WTC11 (cell line): Measurements from ENCODE around the gene VPS35L. TPM values are rescaled to one million over a fixed set of nuclear protein-coding genes. Genes with fewer than 3 reads are reported as not detected.

Experiments
- ATAC-seq: fragments of 200-7000 bp; cut with Tn5 transposase; 2 replicates; pipeline ENCODE4 v1.10.0; 2021; ENCODE audit warnings: mild to moderate bottlenecking, moderate library complexity
- CTCF ChIA-PET: fragments of 300-600 bp; sonication (Branson Sonifier 250); formaldehyde crosslinking; loops from one replicate; lab custom pipeline; 2021; ENCODE audit warnings: antibody characterized with exemption; lab: Charles Lee
- POLR2A ChIA-PET: fragments of 350-600 bp; sonication (Branson Sonifier 250); formaldehyde crosslinking; loops from one replicate; lab custom pipeline; 2021; ENCODE audit warnings: antibody characterized with exemption; lab: Charles Lee
- DNase-seq: peaks from one replicate; pipeline ENCODE4 v3.0.0; 2021; ENCODE audit warnings: low spot score
- H3K27ac Mint-ChIP-seq: 2 replicates; pipeline ENCODE4 v1.8.0; 2021; ENCODE audit warnings: mixed read lengths
- H3K27me3 Mint-ChIP-seq: 2 replicates; pipeline ENCODE4 v1.8.0; 2021; ENCODE audit warnings: low read depth, mild to moderate bottlenecking, moderate library complexity, mixed read lengths
- H3K36me3 Mint-ChIP-seq: 2 replicates; pipeline ENCODE4 v1.8.0; 2021; ENCODE audit warnings: mixed read lengths
- H3K4me1 Mint-ChIP-seq: 2 replicates; pipeline ENCODE4 v1.8.0; 2022; ENCODE audit warnings: mixed read lengths
- H3K4me3 Mint-ChIP-seq: 2 replicates; pipeline ENCODE4 v1.8.0; 2021; ENCODE audit warnings: mild to moderate bottlenecking, moderate library complexity, mixed read lengths
- H3K9me3 Mint-ChIP-seq: 2 replicates; pipeline ENCODE4 v1.8.0; 2021; ENCODE audit warnings: mixed read lengths
- EMX1 ChIP-seq: fragments of 250-450 bp; sonication (Bioruptor Pico); IDR thresholded peaks from 2 replicates; pipeline ENCODE4 v1.8.0; 2021; ENCODE audit warnings: mild to moderate bottlenecking
- ETV6 ChIP-seq: sonication (generic); formaldehyde crosslinking; IDR thresholded peaks from 2 replicates; pipeline ENCODE4 v1.8.1; 2022; ENCODE audit warnings: mild to moderate bottlenecking, missing genetic modification reagents
- GABPB1 ChIP-seq: sonication (generic); formaldehyde crosslinking; IDR thresholded peaks from 2 replicates; pipeline ENCODE4 v1.8.1; 2023; ENCODE audit warnings: mild to moderate bottlenecking, missing genetic modification reagents
- MXD4 ChIP-seq: fragments of 250-450 bp; sonication (Bioruptor Pico); IDR thresholded peaks from 2 replicates; pipeline ENCODE4 v1.8.0; 2021; ENCODE audit warnings: mild to moderate bottlenecking, moderate library complexity, borderline replicate concordance
- MYBL2 ChIP-seq: sonication (generic); formaldehyde crosslinking; IDR thresholded peaks from 2 replicates; pipeline ENCODE4 v1.8.1; 2023; ENCODE audit warnings: mild to moderate bottlenecking, moderate library complexity, missing genetic modification reagents
- OVOL2 ChIP-seq: fragments of 250-450 bp; sonication (Bioruptor Pico); IDR thresholded peaks from 2 replicates; pipeline ENCODE4 v1.9.0; 2021; ENCODE audit warnings: mild to moderate bottlenecking, borderline replicate concordance
- PRRX2 ChIP-seq: fragments of 250-450 bp; sonication (Bioruptor Pico); IDR thresholded peaks from 2 replicates; pipeline ENCODE4 v1.8.0; 2021; ENCODE audit warnings: mild to moderate bottlenecking
- RELA ChIP-seq: sonication (generic); formaldehyde crosslinking; IDR thresholded peaks from 2 replicates; pipeline ENCODE4 v1.8.1; 2022; ENCODE audit warnings: missing genetic modification reagents, mild to moderate bottlenecking, borderline replicate concordance
- SOX15 ChIP-seq: fragments of 250-450 bp; sonication (Bioruptor Pico); IDR thresholded peaks from 2 replicates; pipeline ENCODE4 v1.9.0; 2021; ENCODE audit warnings: mild to moderate bottlenecking
- TP53 ChIP-seq: sonication (generic); formaldehyde crosslinking; IDR thresholded peaks from 2 replicates; pipeline ENCODE4 v1.8.1; 2023; ENCODE audit warnings: mild to moderate bottlenecking, missing genetic modification reagents
- ZNF317 ChIP-seq: sonication (generic); formaldehyde crosslinking; IDR thresholded peaks from 2 replicates; pipeline ENCODE4 v1.8.1; 2023; ENCODE audit warnings: low read depth, mild to moderate bottlenecking, moderate library complexity, missing genetic modification reagents, borderline replicate concordance
- ZNF396 ChIP-seq: fragments of 250-450 bp; sonication (Bioruptor Pico); IDR thresholded peaks from 2 replicates; pipeline ENCODE4 v1.8.0; 2021; ENCODE audit warnings: mild to moderate bottlenecking, moderate library complexity, borderline replicate concordance
- ZNF416 ChIP-seq: fragments of 250-450 bp; sonication (Bioruptor Pico); IDR thresholded peaks from 2 replicates; pipeline ENCODE4 v1.9.0; 2021; ENCODE audit warnings: mild to moderate bottlenecking, inconsistent platforms
- total RNA-seq: library from RNA; stranded (reverse); gene quantifications from 3 replicates; pipeline ENCODE4 v1.2.3, GENCODE V29; 2021
- TF ChIP-seq, protein P1 (sequence below): fragments of 250-450 bp; sonication (Bioruptor Pico); IDR thresholded peaks from 2 replicates; pipeline ENCODE4 v1.8.0; 2021; ENCODE audit warnings: mild to moderate bottlenecking
- TF ChIP-seq, protein P2 (sequence below): sonication (generic); formaldehyde crosslinking; IDR thresholded peaks from 2 replicates; pipeline ENCODE4 v1.8.0; 2022; ENCODE audit warnings: missing genetic modification reagents
- TF ChIP-seq, protein P3 (sequence below): sonication (generic); formaldehyde crosslinking; IDR thresholded peaks from 2 replicates; pipeline ENCODE4 v1.8.1; 2023; ENCODE audit warnings: mild to moderate bottlenecking, moderate library complexity, missing genetic modification reagents
- TF ChIP-seq, protein P4 (sequence below): sonication (generic); formaldehyde crosslinking; IDR thresholded peaks from 2 replicates; pipeline ENCODE4 v1.8.1; 2022; ENCODE audit warnings: mild to moderate bottlenecking, moderate library complexity, missing genetic modification reagents
- TF ChIP-seq, protein P5 (sequence below): sonication (generic); formaldehyde crosslinking; IDR thresholded peaks from 2 replicates; pipeline ENCODE4 v1.8.0; 2022; ENCODE audit warnings: mild to moderate bottlenecking, missing genetic modification reagents

VPS35L gene
- total RNA-seq, 1 experiment from 2014 or later: 59.7 TPM

- TF ChIP-seq, protein P1, sequence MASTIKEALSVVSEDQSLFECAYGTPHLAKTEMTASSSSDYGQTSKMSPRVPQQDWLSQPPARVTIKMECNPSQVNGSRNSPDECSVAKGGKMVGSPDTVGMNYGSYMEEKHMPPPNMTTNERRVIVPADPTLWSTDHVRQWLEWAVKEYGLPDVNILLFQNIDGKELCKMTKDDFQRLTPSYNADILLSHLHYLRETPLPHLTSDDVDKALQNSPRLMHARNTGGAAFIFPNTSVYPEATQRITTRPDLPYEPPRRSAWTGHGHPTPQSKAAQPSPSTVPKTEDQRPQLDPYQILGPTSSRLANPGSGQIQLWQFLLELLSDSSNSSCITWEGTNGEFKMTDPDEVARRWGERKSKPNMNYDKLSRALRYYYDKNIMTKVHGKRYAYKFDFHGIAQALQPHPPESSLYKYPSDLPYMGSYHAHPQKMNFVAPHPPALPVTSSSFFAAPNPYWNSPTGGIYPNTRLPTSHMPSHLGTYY (CRISPR knock-in tag): no peak
Observed at GRCh38 chr16:19518388-19518787, 37.1 kb upstream of the VPS35L start (continued).

DNA sequence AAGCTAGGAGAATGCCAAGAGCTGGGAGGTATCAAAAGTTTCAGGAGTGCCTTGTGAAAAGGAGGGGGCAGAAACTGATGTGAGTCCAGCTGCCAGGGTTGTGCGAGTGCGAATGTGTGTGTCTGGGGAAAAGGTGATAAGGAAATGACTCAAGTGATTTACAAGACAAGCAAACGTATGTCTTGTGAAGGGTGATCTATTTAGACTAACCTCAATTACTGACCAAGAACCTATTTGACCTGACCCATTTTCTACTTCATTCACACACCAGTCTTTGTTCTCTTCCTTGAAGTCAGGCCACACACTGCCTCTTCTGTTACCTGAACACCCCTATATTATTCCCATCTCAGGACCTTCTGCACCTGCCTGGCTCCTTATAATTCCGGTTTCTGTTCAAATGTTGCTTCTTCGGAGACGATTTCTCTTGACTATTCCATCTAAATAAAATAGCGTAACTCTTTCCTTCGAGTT is 34.6 kb upstream of the VPS35L start:
- H3K27me3 Mint-ChIP-seq: no peaks in the 10 kb centered on the region
- H3K27ac Mint-ChIP-seq: peak overlapping the region; percentile 54
- peak overlapping the region; percentile 93 for H3K4me3 Mint-ChIP-seq
- H3K9me3 Mint-ChIP-seq: no peaks in the 10 kb centered on the region
- ChIA-PET POLR2A (interaction anchor here (0.7 to 1.4 kb wide), 3 partner anchors 19 to 87 kb away, joined by 3 to 5 read pairs (median 3); partner anchors contain the start of gene VPS35L), CTCF (interaction anchor here (0.7 to 2.1 kb wide), 6 partner anchors 35 to 138 kb away, joined by 3 to 13 read pairs (median 4); partner anchors contain the start of gene VPS35L)
- ATAC-seq: no peak
- peaks cover 19% of the 10 kb centered on the region for H3K36me3 Mint-ChIP-seq
- TF ChIP-seq, protein P2, sequence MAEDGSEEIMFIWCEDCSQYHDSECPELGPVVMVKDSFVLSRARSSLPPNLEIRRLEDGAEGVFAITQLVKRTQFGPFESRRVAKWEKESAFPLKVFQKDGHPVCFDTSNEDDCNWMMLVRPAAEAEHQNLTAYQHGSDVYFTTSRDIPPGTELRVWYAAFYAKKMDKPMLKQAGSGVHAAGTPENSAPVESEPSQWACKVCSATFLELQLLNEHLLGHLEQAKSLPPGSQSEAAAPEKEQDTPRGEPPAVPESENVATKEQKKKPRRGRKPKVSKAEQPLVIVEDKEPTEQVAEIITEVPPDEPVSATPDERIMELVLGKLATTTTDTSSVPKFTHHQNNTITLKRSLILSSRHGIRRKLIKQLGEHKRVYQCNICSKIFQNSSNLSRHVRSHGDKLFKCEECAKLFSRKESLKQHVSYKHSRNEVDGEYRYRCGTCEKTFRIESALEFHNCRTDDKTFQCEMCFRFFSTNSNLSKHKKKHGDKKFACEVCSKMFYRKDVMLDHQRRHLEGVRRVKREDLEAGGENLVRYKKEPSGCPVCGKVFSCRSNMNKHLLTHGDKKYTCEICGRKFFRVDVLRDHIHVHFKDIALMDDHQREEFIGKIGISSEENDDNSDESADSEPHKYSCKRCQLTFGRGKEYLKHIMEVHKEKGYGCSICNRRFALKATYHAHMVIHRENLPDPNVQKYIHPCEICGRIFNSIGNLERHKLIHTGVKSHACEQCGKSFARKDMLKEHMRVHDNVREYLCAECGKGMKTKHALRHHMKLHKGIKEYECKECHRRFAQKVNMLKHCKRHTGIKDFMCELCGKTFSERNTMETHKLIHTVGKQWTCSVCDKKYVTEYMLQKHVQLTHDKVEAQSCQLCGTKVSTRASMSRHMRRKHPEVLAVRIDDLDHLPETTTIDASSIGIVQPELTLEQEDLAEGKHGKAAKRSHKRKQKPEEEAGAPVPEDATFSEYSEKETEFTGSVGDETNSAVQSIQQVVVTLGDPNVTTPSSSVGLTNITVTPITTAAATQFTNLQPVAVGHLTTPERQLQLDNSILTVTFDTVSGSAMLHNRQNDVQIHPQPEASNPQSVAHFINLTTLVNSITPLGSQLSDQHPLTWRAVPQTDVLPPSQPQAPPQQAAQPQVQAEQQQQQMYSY (CRISPR knock-in tag): no peak
- no peak for TF ChIP-seq ZNF416 (CRISPR knock-in tag)
- no peak for TF ChIP-seq ETV6 (CRISPR knock-in tag)
- TF ChIP-seq ZNF396: no peak
- no peak for TF ChIP-seq ZNF317 (CRISPR knock-in tag)
- TF ChIP-seq, all 79 proteins: peak for 0
- peaks cover 43% of the 10 kb centered on the region for H3K4me1 Mint-ChIP-seq
- no peak for DNase-seq

GRCh38 chr16:19521471-19522396 is 33.8 kb upstream of the VPS35L start, which contains the start of gene GDE1:
Gene GDE1, minus strand, starts transcription at chr16:19522098. Its CDS starts 134 bp downstream, at chr16:19521964.
- peak; percentile 84 for ATAC-seq
- H3K36me3 Mint-ChIP-seq: peaks cover 10% of the 10 kb centered on the region
- ChIA-PET POLR2A (interaction anchor here (1.2 to 1.4 kb wide), 2 partner anchors 18 to 34 kb away, joined by 3 to 5 read pairs; partner anchors contain the start of gene VPS35L), CTCF (interaction anchor here (0.8 to 2.1 kb wide), 7 partner anchors 19 to 436 kb away, joined by 3 to 13 read pairs (median 4); partner anchors contain the start of gene VPS35L)
- H3K9me3 Mint-ChIP-seq: no peaks in the 10 kb centered on the region
- DNase-seq: peak; percentile 98
- no peaks in the 10 kb centered on the region for H3K27me3 Mint-ChIP-seq
- peaks cover 46% of the 10 kb centered on the region for H3K4me1 Mint-ChIP-seq
- peak within 1 kb of the TSS; percentile 94 for H3K27ac Mint-ChIP-seq
- H3K4me3 Mint-ChIP-seq: peak within 1 kb of the TSS; percentile 93
- TF ChIP-seq, protein P3, sequence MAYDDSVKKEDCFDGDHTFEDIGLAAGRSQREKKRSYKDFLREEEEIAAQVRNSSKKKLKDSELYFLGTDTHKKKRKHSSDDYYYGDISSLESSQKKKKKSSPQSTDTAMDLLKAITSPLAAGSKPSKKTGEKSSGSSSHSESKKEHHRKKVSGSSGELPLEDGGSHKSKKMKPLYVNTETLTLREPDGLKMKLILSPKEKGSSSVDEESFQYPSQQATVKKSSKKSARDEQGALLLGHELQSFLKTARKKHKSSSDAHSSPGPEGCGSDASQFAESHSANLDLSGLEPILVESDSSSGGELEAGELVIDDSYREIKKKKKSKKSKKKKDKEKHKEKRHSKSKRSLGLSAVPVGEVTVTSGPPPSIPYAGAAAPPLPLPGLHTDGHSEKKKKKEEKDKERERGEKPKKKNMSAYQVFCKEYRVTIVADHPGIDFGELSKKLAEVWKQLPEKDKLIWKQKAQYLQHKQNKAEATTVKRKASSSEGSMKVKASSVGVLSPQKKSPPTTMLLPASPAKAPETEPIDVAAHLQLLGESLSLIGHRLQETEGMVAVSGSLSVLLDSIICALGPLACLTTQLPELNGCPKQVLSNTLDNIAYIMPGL (CRISPR knock-in tag): peak; percentile 68; the same call in 1 of the 2 replicates
- TF ChIP-seq GABPB1 (CRISPR knock-in tag) (peak; percentile 45; the same call in 1 of the 2 replicates), MXD4 (CRISPR knock-in tag) (no peak), MYBL2 (CRISPR knock-in tag) (peak; percentile 78; the same call in 1 of the 2 replicates), PRRX2 (no peak), TP53 (CRISPR knock-in tag) (no peak), RELA (CRISPR knock-in tag) (no peak), SOX15 (CRISPR knock-in tag) (no peak), EMX1 (no peak), ETV6 (CRISPR knock-in tag) (0 out of 2 replicates have a peak, but pooled peaks have one; percentile 36), OVOL2 (CRISPR knock-in tag) (no peak)
- TF ChIP-seq, protein P4, sequence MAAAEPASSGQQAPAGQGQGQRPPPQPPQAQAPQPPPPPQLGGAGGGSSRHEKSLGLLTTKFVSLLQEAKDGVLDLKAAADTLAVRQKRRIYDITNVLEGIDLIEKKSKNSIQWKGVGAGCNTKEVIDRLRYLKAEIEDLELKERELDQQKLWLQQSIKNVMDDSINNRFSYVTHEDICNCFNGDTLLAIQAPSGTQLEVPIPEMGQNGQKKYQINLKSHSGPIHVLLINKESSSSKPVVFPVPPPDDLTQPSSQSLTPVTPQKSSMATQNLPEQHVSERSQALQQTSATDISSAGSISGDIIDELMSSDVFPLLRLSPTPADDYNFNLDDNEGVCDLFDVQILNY (CRISPR knock-in tag): peak; percentile 66; the same call in 1 of the 2 replicates
- TF ChIP-seq, protein P2 (CRISPR knock-in tag): no peak
- TF ChIP-seq, protein P5, sequence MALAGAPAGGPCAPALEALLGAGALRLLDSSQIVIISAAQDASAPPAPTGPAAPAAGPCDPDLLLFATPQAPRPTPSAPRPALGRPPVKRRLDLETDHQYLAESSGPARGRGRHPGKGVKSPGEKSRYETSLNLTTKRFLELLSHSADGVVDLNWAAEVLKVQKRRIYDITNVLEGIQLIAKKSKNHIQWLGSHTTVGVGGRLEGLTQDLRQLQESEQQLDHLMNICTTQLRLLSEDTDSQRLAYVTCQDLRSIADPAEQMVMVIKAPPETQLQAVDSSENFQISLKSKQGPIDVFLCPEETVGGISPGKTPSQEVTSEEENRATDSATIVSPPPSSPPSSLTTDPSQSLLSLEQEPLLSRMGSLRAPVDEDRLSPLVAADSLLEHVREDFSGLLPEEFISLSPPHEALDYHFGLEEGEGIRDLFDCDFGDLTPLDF (CRISPR knock-in tag): no peak
